ENCODE results near the gene PLA2G4A. TPM values are rescaled to one million over a fixed set of nuclear protein-coding genes. Genes with fewer than 3 reads are reported as not detected.

Gene PLA2G4A
- polyA plus RNA-seq, 1 of the 3 experiments (the other 2 are of a cell fraction) = 0.26 TPM

DNA sequence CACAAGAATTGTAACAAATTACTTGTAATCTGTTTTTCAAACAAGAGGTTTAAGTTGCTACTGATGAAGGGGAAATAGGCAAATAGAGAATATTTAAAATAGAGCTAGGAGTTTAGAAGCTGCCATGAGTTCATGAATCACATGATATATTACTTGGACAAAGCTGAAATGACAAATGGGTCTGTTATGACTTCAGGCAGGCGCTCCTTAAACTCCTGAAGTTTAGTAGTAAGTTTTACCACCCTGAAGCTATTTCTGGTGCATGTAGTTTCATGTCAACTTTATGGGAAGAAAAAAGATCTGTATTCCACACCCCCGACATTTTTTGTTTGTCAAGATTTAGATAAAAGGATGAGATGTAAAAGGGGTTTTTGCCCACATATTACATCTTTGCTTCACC is 58.5 kb downstream of the PLA2G4A start:
- H3K4me2 ChIP-seq = no peak overlapping the region
- no peaks in the 10 kb centered on the region for H3K9me2 ChIP-seq
- ChIA-PET CTCF (no interaction called here), POLR2A (no interaction called here)
- no peak overlapping the region for H2AFZ ChIP-seq (ENCODE audit: low read depth)
- no peak overlapping the region for H3K27ac ChIP-seq (ENCODE audit: low read depth in 2 of 2, low read length in 1 of 2)
- H3K4me3 ChIP-seq (ENCODE audit: low read depth in 2 of 2, low read length in 1 of 2) = no peak overlapping the region
- no peaks in the 10 kb centered on the region for H3K79me2 ChIP-seq (ENCODE audit: insufficient read depth)
- H3F3A ChIP-seq (replicated peaks; ENCODE audit: insufficient read depth) = no peaks in the 10 kb centered on the region
- no peaks in the 10 kb centered on the region for H3K27me3 ChIP-seq (ENCODE audit: insufficient read depth)
- no peak for DNase-seq
- H3K9me3 ChIP-seq = no peaks in the 10 kb centered on the region; the same call in 1 of the 2 replicates
- peaks cover 0 to 5% of the 10 kb centered on the region in 2 experiments; a peak in 2 of 4 replicates for H3K4me1 ChIP-seq (ENCODE audit: control insufficient read depth in 1 of 2, insufficient read depth in 2 of 2, low read depth in 1 of 2, low read length in 1 of 2)
- H3K9ac ChIP-seq = no peak overlapping the region
- no peaks in the 10 kb centered on the region for H4K20me1 ChIP-seq (ENCODE audit: insufficient read depth)
- 17% methylated on average over 2 of the region's 2 CpGs for WGBS (ENCODE audit: low lambda C conversion rate)
- no peak for TF ChIP-seq FOXJ3 (CRISPR knock-in tag; IDR thresholded peaks at IDR 0.05)
- TF ChIP-seq RFX5 (IDR thresholded peaks at IDR 0.05; ENCODE audit: low read length) = no peak
- TF ChIP-seq, protein P1, sequence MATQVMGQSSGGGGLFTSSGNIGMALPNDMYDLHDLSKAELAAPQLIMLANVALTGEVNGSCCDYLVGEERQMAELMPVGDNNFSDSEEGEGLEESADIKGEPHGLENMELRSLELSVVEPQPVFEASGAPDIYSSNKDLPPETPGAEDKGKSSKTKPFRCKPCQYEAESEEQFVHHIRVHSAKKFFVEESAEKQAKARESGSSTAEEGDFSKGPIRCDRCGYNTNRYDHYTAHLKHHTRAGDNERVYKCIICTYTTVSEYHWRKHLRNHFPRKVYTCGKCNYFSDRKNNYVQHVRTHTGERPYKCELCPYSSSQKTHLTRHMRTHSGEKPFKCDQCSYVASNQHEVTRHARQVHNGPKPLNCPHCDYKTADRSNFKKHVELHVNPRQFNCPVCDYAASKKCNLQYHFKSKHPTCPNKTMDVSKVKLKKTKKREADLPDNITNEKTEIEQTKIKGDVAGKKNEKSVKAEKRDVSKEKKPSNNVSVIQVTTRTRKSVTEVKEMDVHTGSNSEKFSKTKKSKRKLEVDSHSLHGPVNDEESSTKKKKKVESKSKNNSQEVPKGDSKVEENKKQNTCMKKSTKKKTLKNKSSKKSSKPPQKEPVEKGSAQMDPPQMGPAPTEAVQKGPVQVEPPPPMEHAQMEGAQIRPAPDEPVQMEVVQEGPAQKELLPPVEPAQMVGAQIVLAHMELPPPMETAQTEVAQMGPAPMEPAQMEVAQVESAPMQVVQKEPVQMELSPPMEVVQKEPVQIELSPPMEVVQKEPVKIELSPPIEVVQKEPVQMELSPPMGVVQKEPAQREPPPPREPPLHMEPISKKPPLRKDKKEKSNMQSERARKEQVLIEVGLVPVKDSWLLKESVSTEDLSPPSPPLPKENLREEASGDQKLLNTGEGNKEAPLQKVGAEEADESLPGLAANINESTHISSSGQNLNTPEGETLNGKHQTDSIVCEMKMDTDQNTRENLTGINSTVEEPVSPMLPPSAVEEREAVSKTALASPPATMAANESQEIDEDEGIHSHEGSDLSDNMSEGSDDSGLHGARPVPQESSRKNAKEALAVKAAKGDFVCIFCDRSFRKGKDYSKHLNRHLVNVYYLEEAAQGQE (IDR thresholded peaks at IDR 0.05; ENCODE audit: low read depth, low read length) = no peak
- TF ChIP-seq, protein P2, sequence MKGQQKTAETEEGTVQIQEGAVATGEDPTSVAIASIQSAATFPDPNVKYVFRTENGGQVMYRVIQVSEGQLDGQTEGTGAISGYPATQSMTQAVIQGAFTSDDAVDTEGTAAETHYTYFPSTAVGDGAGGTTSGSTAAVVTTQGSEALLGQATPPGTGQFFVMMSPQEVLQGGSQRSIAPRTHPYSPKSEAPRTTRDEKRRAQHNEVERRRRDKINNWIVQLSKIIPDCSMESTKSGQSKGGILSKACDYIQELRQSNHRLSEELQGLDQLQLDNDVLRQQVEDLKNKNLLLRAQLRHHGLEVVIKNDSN (IDR thresholded peaks at IDR 0.05; ENCODE audit: borderline replicate concordance, low read depth) = no peak
- TF ChIP-seq, protein P3, sequence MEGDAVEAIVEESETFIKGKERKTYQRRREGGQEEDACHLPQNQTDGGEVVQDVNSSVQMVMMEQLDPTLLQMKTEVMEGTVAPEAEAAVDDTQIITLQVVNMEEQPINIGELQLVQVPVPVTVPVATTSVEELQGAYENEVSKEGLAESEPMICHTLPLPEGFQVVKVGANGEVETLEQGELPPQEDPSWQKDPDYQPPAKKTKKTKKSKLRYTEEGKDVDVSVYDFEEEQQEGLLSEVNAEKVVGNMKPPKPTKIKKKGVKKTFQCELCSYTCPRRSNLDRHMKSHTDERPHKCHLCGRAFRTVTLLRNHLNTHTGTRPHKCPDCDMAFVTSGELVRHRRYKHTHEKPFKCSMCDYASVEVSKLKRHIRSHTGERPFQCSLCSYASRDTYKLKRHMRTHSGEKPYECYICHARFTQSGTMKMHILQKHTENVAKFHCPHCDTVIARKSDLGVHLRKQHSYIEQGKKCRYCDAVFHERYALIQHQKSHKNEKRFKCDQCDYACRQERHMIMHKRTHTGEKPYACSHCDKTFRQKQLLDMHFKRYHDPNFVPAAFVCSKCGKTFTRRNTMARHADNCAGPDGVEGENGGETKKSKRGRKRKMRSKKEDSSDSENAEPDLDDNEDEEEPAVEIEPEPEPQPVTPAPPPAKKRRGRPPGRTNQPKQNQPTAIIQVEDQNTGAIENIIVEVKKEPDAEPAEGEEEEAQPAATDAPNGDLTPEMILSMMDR (IDR thresholded peaks at IDR 0.05) = no peak
- TF ChIP-seq TCF12 (IDR thresholded peaks at IDR 0.05) = no peak
- TF ChIP-seq RAD21 (IDR thresholded peaks at IDR 0.05; ENCODE audit: low read length) = no peak
- TF ChIP-seq, protein P4, sequence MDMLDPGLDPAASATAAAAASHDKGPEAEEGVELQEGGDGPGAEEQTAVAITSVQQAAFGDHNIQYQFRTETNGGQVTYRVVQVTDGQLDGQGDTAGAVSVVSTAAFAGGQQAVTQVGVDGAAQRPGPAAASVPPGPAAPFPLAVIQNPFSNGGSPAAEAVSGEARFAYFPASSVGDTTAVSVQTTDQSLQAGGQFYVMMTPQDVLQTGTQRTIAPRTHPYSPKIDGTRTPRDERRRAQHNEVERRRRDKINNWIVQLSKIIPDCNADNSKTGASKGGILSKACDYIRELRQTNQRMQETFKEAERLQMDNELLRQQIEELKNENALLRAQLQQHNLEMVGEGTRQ (IDR thresholded peaks at IDR 0.05; ENCODE audit: borderline replicate concordance, low read depth, low read length) = no peak
- TF ChIP-seq SMC3 (IDR thresholded peaks at IDR 0.05; ENCODE audit: low read depth, low read length) = no peak
- no peak for TF ChIP-seq YY1 (IDR thresholded peaks at IDR 0.05; ENCODE audit: low read depth)
- no peak for TF ChIP-seq MXI1 (IDR thresholded peaks at IDR 0.05; ENCODE audit: low read depth, low read length)
- no peak for TF ChIP-seq ZBTB33 (IDR thresholded peaks at IDR 0.05; ENCODE audit: borderline replicate concordance, low read depth)
- TF ChIP-seq, protein P5, sequence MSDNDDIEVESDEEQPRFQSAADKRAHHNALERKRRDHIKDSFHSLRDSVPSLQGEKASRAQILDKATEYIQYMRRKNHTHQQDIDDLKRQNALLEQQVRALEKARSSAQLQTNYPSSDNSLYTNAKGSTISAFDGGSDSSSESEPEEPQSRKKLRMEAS (IDR thresholded peaks at IDR 0.05; ENCODE audit: low read depth) = no peak
- TF ChIP-seq SIN3A (IDR thresholded peaks at IDR 0.05; ENCODE audit: borderline replicate concordance, low read depth, low read length) = no peak
- no peak for TF ChIP-seq CHD2 (IDR thresholded peaks at IDR 0.05; ENCODE audit: low read length, partially characterized antibody)
- no peak for TF ChIP-seq NFIC (IDR thresholded peaks at IDR 0.05; ENCODE audit: borderline replicate concordance)
- no peak for TF ChIP-seq NRF1 (IDR thresholded peaks at IDR 0.05; ENCODE audit: low read depth, low read length)
- TF ChIP-seq EZH2phosphoT487 (IDR thresholded peaks at IDR 0.05; ENCODE audit: borderline replicate concordance, low read depth) = no peak
- TF ChIP-seq ELF1 (IDR thresholded peaks at IDR 0.05) = no peak
- H3K36me3 ChIP-seq (replicated peaks in 1 of 2; ENCODE audit: control insufficient read depth in 1 of 2, insufficient read depth in 2 of 2, low read length in 1 of 2) = no peaks in the 10 kb centered on the region
